ENCODE results near the gene TSN. TPM values are rescaled to one million over a fixed set of nuclear protein-coding genes. Genes with fewer than 3 reads are reported as not detected.

The TSN gene
- total RNA-seq, 1 experiment from 2014 or later, result 87.3 TPM

DNA sequence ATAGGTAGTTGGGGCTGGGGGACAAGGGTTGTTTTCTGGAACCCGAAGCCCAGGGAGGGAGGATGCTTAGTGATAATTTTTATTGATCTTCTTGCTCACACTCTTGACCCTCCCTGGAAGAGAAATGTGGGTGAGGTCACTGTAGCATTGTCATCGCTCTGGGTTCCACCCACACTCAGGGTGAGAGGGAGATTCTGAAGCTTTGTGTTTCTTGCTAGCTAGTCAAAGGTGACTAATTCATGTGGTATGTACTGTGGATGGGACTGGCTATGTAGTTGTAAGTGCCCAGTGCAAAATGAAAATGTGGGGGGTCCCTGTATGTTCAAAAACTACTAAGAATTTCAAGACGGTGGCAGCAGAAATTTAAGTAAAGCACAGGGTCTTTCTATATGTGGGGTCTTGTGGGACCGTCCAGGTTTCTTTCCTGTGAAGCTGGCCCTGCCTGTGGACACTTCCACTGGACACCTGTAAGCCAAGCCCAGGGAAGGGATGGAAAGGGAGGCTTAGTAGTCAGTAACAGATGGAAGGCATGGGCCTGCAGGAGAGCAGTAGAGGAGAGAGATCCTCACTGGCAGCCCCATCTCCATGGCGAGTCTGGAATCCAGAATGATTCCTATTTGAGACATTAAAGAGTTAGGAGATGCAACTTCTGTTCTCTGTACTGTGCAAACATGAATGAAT is 35.0 kb downstream of the TSN start (continued):
- TF ChIP-seq, protein P1, sequence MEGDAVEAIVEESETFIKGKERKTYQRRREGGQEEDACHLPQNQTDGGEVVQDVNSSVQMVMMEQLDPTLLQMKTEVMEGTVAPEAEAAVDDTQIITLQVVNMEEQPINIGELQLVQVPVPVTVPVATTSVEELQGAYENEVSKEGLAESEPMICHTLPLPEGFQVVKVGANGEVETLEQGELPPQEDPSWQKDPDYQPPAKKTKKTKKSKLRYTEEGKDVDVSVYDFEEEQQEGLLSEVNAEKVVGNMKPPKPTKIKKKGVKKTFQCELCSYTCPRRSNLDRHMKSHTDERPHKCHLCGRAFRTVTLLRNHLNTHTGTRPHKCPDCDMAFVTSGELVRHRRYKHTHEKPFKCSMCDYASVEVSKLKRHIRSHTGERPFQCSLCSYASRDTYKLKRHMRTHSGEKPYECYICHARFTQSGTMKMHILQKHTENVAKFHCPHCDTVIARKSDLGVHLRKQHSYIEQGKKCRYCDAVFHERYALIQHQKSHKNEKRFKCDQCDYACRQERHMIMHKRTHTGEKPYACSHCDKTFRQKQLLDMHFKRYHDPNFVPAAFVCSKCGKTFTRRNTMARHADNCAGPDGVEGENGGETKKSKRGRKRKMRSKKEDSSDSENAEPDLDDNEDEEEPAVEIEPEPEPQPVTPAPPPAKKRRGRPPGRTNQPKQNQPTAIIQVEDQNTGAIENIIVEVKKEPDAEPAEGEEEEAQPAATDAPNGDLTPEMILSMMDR (IDR thresholded peaks at IDR 0.05), result no peak
- TF ChIP-seq GABPB1 (CRISPR knock-in tag; IDR thresholded peaks at IDR 0.05), result no peak

DNA sequence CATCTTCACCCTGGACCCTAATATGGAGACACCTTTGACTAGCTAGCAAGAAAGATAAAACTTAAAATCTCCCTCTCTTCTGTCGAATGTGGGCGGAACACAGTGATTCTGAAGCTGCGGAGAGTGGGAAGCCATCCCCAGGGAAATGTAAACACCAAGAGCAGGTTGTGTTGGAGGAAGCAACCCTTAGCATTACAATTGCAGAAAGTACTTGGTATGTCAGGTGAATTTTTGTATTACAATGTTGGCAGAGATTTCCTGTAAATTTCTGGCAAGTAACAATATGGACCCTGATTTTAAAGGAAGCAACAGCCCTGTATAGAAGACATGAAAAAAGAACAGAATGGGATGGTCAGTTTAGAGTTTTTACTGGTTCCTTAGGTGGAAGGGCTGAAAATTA is 35.8 kb downstream of the TSN start:
- no peaks in the 10 kb centered on the region for H3K27me3 Mint-ChIP-seq (ENCODE audit: low read depth)
- peaks cover 15% of the 10 kb centered on the region for H3K9me3 Mint-ChIP-seq
- ATAC-seq, result peak; percentile 86
- H3K36me3 Mint-ChIP-seq, result peaks cover 8% of the 10 kb centered on the region
- DNase-seq (ENCODE audit: low spot score), result no peak
- ChIA-PET CTCF (interaction anchor here (0.9 to 2.5 kb wide), 2 partner anchors 20 to 43 kb away, joined by 3 to 15 read pairs; no protein-coding TSS in a partner anchor), POLR2A (no interaction called here)
- H3K4me3 Mint-ChIP-seq, result peak overlapping the region; percentile 3
- peaks cover 44% of the 10 kb centered on the region for H3K4me1 Mint-ChIP-seq
- TF ChIP-seq TEAD1 (CRISPR knock-in tag; IDR thresholded peaks at IDR 0.05), result peak; percentile 33; the same call in 1 of the 2 replicates
- peak; percentile 53; the same call in 1 of the 2 replicates for TF ChIP-seq ETV6 (CRISPR knock-in tag; IDR thresholded peaks at IDR 0.05)
- no peak for TF ChIP-seq ZNF263 (CRISPR knock-in tag; IDR thresholded peaks at IDR 0.05; ENCODE audit: low read depth)
- H3K27ac Mint-ChIP-seq, result peak overlapping the region; percentile 94

DNA sequence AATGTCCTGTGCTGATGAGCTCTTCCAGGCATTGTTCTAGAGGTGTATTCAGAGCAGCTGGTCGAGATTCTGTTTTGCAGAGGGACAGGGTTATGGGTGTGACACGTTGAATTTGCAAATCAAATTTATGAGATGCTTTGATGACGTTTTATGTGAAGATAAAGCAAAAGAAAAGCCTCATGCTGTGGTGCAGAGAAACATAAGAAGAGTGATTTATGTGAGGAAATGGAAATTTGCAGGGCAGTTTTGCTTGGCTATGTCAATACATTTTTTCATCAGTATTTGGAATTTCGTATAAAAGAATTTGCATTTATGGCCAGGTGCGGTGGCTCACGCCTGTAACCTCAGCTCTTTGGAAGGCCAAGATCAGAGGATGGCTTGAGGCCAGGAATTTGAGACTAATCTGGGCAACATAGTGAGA is 36.4 kb downstream of the TSN start:
- Mint-ChIP-seq H3K27me3 (ENCODE audit: low read depth) (no peaks in the 10 kb centered on the region), H3K27ac (peak overlapping the region; percentile 94), H3K4me1 (peaks cover 44% of the 10 kb centered on the region), H3K9me3 (peaks cover 15% of the 10 kb centered on the region), H3K36me3 (peaks cover 8% of the 10 kb centered on the region), H3K4me3 (peak overlapping the region; percentile 3)
- ATAC-seq (peak; percentile 16), DNase-seq (ENCODE audit: low spot score) (no peak)
- CTCF ChIA-PET, result interaction anchor here (0.9 to 2.5 kb wide), 2 partner anchors 19 to 44 kb away, joined by 3 to 15 read pairs; no protein-coding TSS in a partner anchor
- POLR2A ChIA-PET, result no interaction called here
- TF ChIP-seq, protein P2, sequence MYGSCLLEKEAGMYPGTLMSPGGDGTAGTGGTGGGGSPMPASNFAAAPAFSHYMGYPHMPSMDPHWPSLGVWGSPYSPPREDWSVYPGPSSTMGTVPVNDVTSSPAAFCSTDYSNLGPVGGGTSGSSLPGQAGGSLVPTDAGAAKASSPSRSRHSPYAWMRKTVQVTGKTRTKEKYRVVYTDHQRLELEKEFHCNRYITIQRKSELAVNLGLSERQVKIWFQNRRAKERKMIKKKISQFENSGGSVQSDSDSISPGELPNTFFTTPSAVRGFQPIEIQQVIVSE (CRISPR knock-in tag; IDR thresholded peaks at IDR 0.05; ENCODE audit: borderline replicate concordance), result no peak
- TF ChIP-seq ZNF232 (CRISPR knock-in tag; IDR thresholded peaks at IDR 0.05) (no peak), NFATC4 (CRISPR knock-in tag; IDR thresholded peaks at IDR 0.05) (no peak), ZNF416 (CRISPR knock-in tag; IDR thresholded peaks at IDR 0.05) (no peak), GTF2I (CRISPR knock-in tag; conservative IDR thresholded peaks at IDR 0.05) (no peak), KAT7 (CRISPR knock-in tag; IDR thresholded peaks at IDR 0.05; ENCODE audit: borderline replicate concordance) (no peak), MYBL2 (CRISPR knock-in tag; IDR thresholded peaks at IDR 0.05) (no peak), SOX15 (CRISPR knock-in tag; IDR thresholded peaks at IDR 0.05) (no peak), TEAD4 (CRISPR knock-in tag; IDR thresholded peaks at IDR 0.05) (no peak), MXD4 (CRISPR knock-in tag; IDR thresholded peaks at IDR 0.05; ENCODE audit: borderline replicate concordance) (no peak), ESRRA (CRISPR knock-in tag; IDR thresholded peaks at IDR 0.05; ENCODE audit: borderline replicate concordance) (no peak), ZNF423 (CRISPR knock-in tag; IDR thresholded peaks at IDR 0.05) (no peak)
- TF ChIP-seq, protein P3, sequence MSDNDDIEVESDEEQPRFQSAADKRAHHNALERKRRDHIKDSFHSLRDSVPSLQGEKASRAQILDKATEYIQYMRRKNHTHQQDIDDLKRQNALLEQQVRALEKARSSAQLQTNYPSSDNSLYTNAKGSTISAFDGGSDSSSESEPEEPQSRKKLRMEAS (CRISPR knock-in tag; IDR thresholded peaks at IDR 0.05), result no peak
- TF ChIP-seq, protein P4, sequence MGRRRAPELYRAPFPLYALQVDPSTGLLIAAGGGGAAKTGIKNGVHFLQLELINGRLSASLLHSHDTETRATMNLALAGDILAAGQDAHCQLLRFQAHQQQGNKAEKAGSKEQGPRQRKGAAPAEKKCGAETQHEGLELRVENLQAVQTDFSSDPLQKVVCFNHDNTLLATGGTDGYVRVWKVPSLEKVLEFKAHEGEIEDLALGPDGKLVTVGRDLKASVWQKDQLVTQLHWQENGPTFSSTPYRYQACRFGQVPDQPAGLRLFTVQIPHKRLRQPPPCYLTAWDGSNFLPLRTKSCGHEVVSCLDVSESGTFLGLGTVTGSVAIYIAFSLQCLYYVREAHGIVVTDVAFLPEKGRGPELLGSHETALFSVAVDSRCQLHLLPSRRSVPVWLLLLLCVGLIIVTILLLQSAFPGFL (CRISPR knock-in tag; IDR thresholded peaks at IDR 0.05; ENCODE audit: borderline replicate concordance), result no peak
- TF ChIP-seq, protein P5, sequence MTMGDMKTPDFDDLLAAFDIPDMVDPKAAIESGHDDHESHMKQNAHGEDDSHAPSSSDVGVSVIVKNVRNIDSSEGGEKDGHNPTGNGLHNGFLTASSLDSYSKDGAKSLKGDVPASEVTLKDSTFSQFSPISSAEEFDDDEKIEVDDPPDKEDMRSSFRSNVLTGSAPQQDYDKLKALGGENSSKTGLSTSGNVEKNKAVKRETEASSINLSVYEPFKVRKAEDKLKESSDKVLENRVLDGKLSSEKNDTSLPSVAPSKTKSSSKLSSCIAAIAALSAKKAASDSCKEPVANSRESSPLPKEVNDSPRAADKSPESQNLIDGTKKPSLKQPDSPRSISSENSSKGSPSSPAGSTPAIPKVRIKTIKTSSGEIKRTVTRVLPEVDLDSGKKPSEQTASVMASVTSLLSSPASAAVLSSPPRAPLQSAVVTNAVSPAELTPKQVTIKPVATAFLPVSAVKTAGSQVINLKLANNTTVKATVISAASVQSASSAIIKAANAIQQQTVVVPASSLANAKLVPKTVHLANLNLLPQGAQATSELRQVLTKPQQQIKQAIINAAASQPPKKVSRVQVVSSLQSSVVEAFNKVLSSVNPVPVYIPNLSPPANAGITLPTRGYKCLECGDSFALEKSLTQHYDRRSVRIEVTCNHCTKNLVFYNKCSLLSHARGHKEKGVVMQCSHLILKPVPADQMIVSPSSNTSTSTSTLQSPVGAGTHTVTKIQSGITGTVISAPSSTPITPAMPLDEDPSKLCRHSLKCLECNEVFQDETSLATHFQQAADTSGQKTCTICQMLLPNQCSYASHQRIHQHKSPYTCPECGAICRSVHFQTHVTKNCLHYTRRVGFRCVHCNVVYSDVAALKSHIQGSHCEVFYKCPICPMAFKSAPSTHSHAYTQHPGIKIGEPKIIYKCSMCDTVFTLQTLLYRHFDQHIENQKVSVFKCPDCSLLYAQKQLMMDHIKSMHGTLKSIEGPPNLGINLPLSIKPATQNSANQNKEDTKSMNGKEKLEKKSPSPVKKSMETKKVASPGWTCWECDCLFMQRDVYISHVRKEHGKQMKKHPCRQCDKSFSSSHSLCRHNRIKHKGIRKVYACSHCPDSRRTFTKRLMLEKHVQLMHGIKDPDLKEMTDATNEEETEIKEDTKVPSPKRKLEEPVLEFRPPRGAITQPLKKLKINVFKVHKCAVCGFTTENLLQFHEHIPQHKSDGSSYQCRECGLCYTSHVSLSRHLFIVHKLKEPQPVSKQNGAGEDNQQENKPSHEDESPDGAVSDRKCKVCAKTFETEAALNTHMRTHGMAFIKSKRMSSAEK (CRISPR knock-in tag; IDR thresholded peaks at IDR 0.05; ENCODE audit: borderline replicate concordance), result no peak
- TF ChIP-seq, protein P6, sequence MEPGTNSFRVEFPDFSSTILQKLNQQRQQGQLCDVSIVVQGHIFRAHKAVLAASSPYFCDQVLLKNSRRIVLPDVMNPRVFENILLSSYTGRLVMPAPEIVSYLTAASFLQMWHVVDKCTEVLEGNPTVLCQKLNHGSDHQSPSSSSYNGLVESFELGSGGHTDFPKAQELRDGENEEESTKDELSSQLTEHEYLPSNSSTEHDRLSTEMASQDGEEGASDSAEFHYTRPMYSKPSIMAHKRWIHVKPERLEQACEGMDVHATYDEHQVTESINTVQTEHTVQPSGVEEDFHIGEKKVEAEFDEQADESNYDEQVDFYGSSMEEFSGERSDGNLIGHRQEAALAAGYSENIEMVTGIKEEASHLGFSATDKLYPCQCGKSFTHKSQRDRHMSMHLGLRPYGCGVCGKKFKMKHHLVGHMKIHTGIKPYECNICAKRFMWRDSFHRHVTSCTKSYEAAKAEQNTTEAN (CRISPR knock-in tag; IDR thresholded peaks at IDR 0.05), result no peak

All from WTC11 (cell line).